ENCODE results near the gene ZNRF1. TPM values are rescaled to one million over a fixed set of nuclear protein-coding genes. Genes with fewer than 3 reads are reported as not detected.

Gene ZNRF1
- total RNA-seq, 4 donors from 2014 or later: 8.3 to 17.3 (median 13.2) TPM

GRCh38 chr16:75058806-75059205 is 60.0 kb downstream of the ZNRF1 start:
- no peak for TF ChIP-seq CTCF (IDR thresholded peaks at IDR 0.05; ENCODE audit: low read depth)

GRCh38 chr16:75059411-75059810 is 60.6 kb downstream of the ZNRF1 start:
- TF ChIP-seq CTCF (IDR thresholded peaks at IDR 0.05; ENCODE audit: low read depth): no peak

GRCh38 chr16:75060723-75061122 is 61.9 kb downstream of the ZNRF1 start:
- TF ChIP-seq CTCF (IDR thresholded peaks at IDR 0.05; ENCODE audit: low read depth): no peak

- TF ChIP-seq CTCF (IDR thresholded peaks at IDR 0.05; ENCODE audit: low read depth): no peak
These were observed 62.8 kb downstream of the ZNRF1 start for GRCh38 chr16:75061669-75062068.

GRCh38 chr16:75062135-75062975 is 63.5 kb downstream of the ZNRF1 start:
- TF ChIP-seq CTCF (IDR thresholded peaks at IDR 0.05; ENCODE audit: low read depth): no peak

- TF ChIP-seq CTCF (IDR thresholded peaks at IDR 0.05; ENCODE audit: low read depth): no peak
These were observed 64.1 kb downstream of the ZNRF1 start for GRCh38 chr16:75062976-75063346.

- no peak for TF ChIP-seq CTCF (IDR thresholded peaks at IDR 0.05; ENCODE audit: low read depth)
These were observed 64.8 kb downstream of the ZNRF1 start for GRCh38 chr16:75063549-75064088.

Data from subcutaneous adipose tissue (tissue), 4 donors.